ENCODE results near the gene OR2AE1. TPM values are rescaled to one million over a fixed set of nuclear protein-coding genes. Genes with fewer than 3 reads are reported as not detected.

The OR2AE1 gene
- total RNA-seq, 4 donors from 2014 or later, result not detected

DNA sequence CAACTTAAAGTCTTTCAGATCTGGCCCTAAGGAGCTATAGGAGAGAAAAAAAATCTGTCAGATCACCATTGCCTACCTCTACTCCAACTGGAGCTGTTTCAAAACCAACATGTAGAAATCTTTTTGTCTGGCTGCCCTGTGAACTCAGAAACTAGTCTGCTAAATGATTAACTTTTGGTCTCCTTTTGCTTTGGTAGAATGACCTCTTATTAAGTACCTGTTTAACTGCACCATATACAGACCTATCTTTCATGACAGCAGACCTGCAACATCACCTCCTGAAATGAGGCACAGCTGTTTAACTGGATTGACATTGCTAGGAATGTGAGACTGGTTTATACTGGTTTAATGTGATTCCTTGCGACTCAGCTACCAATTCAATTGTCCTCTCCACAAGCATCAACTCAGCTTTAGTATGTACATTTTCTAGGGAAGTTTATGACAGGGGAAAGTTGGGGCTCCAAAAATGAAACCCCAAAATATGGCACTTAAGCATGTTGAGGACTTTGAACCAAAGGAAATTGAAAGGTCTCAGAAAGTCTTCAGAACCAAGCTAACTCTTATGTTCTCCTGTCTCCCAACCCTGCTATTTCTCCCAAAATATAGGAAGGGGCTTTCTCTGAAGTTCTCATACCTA is 47.2 kb downstream of the OR2AE1 start:
- WGBS, 2 donors (ENCODE audit: low coverage in 1 of 2), result 55 to 65% methylated on average over 1 of the region's 1 CpG
- in situ Hi-C loops (cut with MboI; ENCODE audit: low pct_ligation_motif_present in 1 of 4, low pct_unique_long_range_greater_than_20kb in 1 of 4, low sequenced_read_pairs in 3 of 4), result no loop called here

DNA sequence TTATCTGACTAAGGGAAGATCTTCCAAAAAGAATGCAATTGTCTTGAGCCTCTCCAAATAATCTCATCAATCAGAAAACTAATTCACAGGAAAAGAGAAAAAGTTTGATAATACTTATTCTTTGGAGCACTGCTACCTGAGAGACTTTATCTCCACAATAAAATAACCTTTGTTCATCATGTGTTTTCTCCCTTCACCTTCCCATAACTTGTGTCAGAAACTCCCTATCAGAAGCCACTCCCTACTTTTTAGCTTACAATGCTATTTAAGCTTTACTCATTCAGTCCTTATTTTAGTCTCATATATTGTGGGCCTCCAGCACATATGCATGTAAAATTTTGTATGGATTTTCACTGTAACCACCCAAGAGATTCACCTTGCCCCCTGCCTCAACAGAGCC is 48.0 kb downstream of the OR2AE1 start:
- no peak for DNase-seq
- Histone ChIP-seq H3K4me3 (no peak overlapping the region), H3K27ac (peak overlapping the region; percentile 34 to 74 (median 46)), H3K4me1 (peaks cover 0 to 17% (median 8%) of the 10 kb centered on the region in 4 donors), H3K36me3 (no peaks in the 10 kb centered on the region), H3K9me3 (no peaks in the 10 kb centered on the region), H3K27me3 (no peaks in the 10 kb centered on the region)
- TF ChIP-seq POLR2A (IDR thresholded peaks at IDR 0.05) (no peak), EP300 (IDR thresholded peaks at IDR 0.05; ENCODE audit: low read depth) (no peak), POLR2AphosphoS5 (IDR thresholded peaks at IDR 0.05) (no peak)
- TF ChIP-seq, protein P1, sequence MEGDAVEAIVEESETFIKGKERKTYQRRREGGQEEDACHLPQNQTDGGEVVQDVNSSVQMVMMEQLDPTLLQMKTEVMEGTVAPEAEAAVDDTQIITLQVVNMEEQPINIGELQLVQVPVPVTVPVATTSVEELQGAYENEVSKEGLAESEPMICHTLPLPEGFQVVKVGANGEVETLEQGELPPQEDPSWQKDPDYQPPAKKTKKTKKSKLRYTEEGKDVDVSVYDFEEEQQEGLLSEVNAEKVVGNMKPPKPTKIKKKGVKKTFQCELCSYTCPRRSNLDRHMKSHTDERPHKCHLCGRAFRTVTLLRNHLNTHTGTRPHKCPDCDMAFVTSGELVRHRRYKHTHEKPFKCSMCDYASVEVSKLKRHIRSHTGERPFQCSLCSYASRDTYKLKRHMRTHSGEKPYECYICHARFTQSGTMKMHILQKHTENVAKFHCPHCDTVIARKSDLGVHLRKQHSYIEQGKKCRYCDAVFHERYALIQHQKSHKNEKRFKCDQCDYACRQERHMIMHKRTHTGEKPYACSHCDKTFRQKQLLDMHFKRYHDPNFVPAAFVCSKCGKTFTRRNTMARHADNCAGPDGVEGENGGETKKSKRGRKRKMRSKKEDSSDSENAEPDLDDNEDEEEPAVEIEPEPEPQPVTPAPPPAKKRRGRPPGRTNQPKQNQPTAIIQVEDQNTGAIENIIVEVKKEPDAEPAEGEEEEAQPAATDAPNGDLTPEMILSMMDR (IDR thresholded peaks at IDR 0.05), result no peak
- in situ Hi-C loops (cut with MboI; ENCODE audit: low pct_ligation_motif_present in 1 of 4, low pct_unique_long_range_greater_than_20kb in 1 of 4, low sequenced_read_pairs in 3 of 4), result no loop called here
- intact Hi-C loops (cut with DNase I; ENCODE audit: low total_unique reads), result no loop called here

More for the DNA sequence above, 47.2 kb downstream of the OR2AE1 start:
- no peak for TF ChIP-seq POLR2A (IDR thresholded peaks at IDR 0.05)
- TF ChIP-seq POLR2AphosphoS5 (IDR thresholded peaks at IDR 0.05), result no peak
- TF ChIP-seq, protein P1 (IDR thresholded peaks at IDR 0.05), result no peak
- TF ChIP-seq EP300 (IDR thresholded peaks at IDR 0.05; ENCODE audit: low read depth), result no peak
- H3K4me1 ChIP-seq, result peaks cover 0 to 17% (median 8%) of the 10 kb centered on the region in 4 donors
- intact Hi-C loops (cut with DNase I; ENCODE audit: low total_unique reads), result no loop called here
- H3K9me3 ChIP-seq, result no peaks in the 10 kb centered on the region
- H3K36me3 ChIP-seq, result no peaks in the 10 kb centered on the region
- H3K27me3 ChIP-seq, result no peaks in the 10 kb centered on the region
- peak overlapping the region; percentile 34 to 74 (median 46) for H3K27ac ChIP-seq
- H3K4me3 ChIP-seq, result no peak overlapping the region
- DNase-seq, result no peak

DNA sequence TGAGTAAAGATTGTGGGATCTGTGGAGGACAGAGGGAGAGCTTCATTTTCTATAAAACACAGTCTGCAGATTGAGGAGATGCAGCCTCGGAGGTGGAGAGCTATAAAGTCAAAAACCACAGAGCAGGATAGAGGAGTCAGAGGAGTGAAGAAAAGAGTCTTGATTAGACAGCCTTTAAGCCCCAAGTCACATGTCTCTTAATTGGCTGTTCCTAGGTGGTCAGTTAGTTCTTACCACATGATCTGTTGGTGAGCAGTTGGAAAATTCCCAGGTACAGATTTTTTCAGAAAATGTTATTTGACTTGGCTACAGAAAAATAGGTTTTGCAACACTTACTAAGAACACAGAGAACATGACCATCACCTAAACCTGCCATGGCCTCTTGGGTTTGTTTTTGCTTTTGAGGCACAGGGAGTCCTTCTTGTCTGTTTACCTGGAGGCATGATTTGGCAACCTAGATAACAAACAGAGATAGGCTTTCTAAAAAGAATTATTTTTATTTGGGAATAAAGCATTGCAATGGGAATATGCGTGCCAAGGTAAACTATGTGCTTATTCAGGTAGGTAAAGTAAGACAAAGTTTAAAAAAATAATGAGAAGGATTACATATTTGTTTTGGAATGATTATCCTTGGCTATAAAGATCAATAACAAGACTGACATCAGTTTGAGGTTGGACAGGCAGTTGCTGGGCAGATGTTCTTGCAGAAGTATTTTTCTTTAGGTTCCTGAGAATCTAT is 49.6 kb downstream of the OR2AE1 start:
- WGBS, 2 donors (ENCODE audit: low coverage in 1 of 2), result 64 to 77% methylated on average over 1 to 2 of the region's 2 CpGs
- Histone ChIP-seq H3K27me3 (no peaks in the 10 kb centered on the region), H3K4me3 (no peak overlapping the region), H3K27ac (no peak overlapping the region), H3K36me3 (no peaks in the 10 kb centered on the region), H3K4me1 (peaks cover 0 to 27% (median 12%) of the 10 kb centered on the region in 4 donors), H3K9me3 (no peaks in the 10 kb centered on the region)
- in situ Hi-C loops (cut with MboI; ENCODE audit: low pct_ligation_motif_present in 1 of 4, low pct_unique_long_range_greater_than_20kb in 1 of 4, low sequenced_read_pairs in 3 of 4), result no loop called here
- intact Hi-C loops (cut with DNase I; ENCODE audit: low total_unique reads), result no loop called here
- DNase-seq, result no peak
- TF ChIP-seq, protein P1 (IDR thresholded peaks at IDR 0.05), result no peak
- no peak for TF ChIP-seq POLR2A (IDR thresholded peaks at IDR 0.05)
- TF ChIP-seq POLR2AphosphoS5 (IDR thresholded peaks at IDR 0.05), result no peak
- no peak for TF ChIP-seq EP300 (IDR thresholded peaks at IDR 0.05; ENCODE audit: low read depth)

Small RNAs within 50 kb of the gene (small RNA-seq; reads per million reads assigned to genes)
- gene AC011904.1 (0 reads per million in 4 donors), gene CYP3A52P (0 reads per million in 4 donors)

Other genes starting within 250 kb of the OR2AE1 start
- gene CYP3A5, start 197.0 kb downstream of the OR2AE1 start, total RNA-seq, result 100 to 1,000 TPM; 142 to 543 (median 383) TPM
- 1 to 10 TPM in 1 of 4 donors, under 1 TPM in 2, not detected in 1; 0.95 to 3.0 (median 0.96) TPM for gene CYP3A7, start 141.8 kb downstream of the OR2AE1 start, total RNA-seq
- 10 to 100 TPM in 3 of 4 donors, not detected in 1; 10.0 to 44.9 (median 22.1) TPM for gene CYP3A4, start 92.8 kb downstream of the OR2AE1 start, total RNA-seq
- gene CYP3A43, start 49.0 kb downstream of the OR2AE1 start, total RNA-seq, result not detected
- gene TRIM4, start 42.5 kb upstream of the OR2AE1 start, total RNA-seq, result 10 to 100 TPM; 20.9 to 43.3 (median 39.6) TPM
- gene GJC3, start 52.6 kb upstream of the OR2AE1 start, total RNA-seq, result not detected
- 10 to 100 TPM in 1 of 4 donors, 1 to 10 TPM in 1, not detected in 2; 3.2 to 17.1 TPM for gene AZGP1, start 99.0 kb upstream of the OR2AE1 start, total RNA-seq
- gene ZKSCAN1, start 138.6 kb upstream of the OR2AE1 start, total RNA-seq, result 10 to 100 TPM; 63.1 to 97.5 (median 84.5) TPM
- gene ZSCAN21, start 172.7 kb upstream of the OR2AE1 start, total RNA-seq, result 10 to 100 TPM in 2 of 4 donors, 1 to 10 TPM in 1, under 1 TPM in 1; 0.75 to 28.7 (median 10.0) TPM
- 10 to 100 TPM; 37.4 to 42.7 (median 41.0) TPM for gene ZNF3, start 204.7 kb upstream of the OR2AE1 start, total RNA-seq
- gene COPS6, start 211.9 kb upstream of the OR2AE1 start, total RNA-seq, result 10 to 100 TPM; 18.3 to 61.3 (median 44.5) TPM
- gene MCM7, start 224.4 kb upstream of the OR2AE1 start, total RNA-seq, result 10 to 100 TPM; 30.3 to 72.6 (median 38.7) TPM
- 10 to 100 TPM; 16.5 to 86.0 (median 54.9) TPM for gene AP4M1, start 224.6 kb upstream of the OR2AE1 start, total RNA-seq
- 100 to 1,000 TPM in 1 of 4 donors, 10 to 100 TPM in 3; 18.0 to 581 (median 43.9) TPM for gene TAF6, start 242.3 kb upstream of the OR2AE1 start, total RNA-seq
- 1 to 10 TPM; 4.9 to 9.4 (median 7.0) TPM for gene CNPY4, start 242.6 kb upstream of the OR2AE1 start, total RNA-seq
- gene MBLAC1, start 249.9 kb upstream of the OR2AE1 start, total RNA-seq, result 1 to 10 TPM in 2 of 4 donors, not detected in 2; 4.4 to 5.6 TPM